Tibial nerve (tissue), 4 donors: Measurements from ENCODE around the gene FABP6. TPM values are rescaled to one million over a fixed set of nuclear protein-coding genes. Genes with fewer than 3 reads are reported as not detected.
"Not testable (repeated sequence)": the region's sequence is repeated elsewhere in the genome, so short reads cannot be mapped to it uniquely, and the experiment has no call there.

Source experiments
- DNase-seq, 2 donors: peaks; one replicate each; pipeline ENCODE4 v3.0.0-alpha.2; 2019; ENCODE audit warnings: low spot score in 2 of 2
- H3K27ac ChIP-seq, 4 donors: fragments of 200-600 bp; sonication (generic) in 3 of 4; one replicate each; pipeline ENCODE4 v1.5.1; 2017 to 2019; ENCODE audit warnings: mild to moderate bottlenecking in 1 of 4
- H3K27me3 ChIP-seq, 2 donors: fragments of 200-600 bp; sonication (generic) in 1 of 2; one replicate each; pipeline versions ENCODE4 v1.5.1 to v1.6.0; 2017 to 2019
- H3K36me3 ChIP-seq, 3 donors: fragments of 200-600 bp; sonication (generic); one replicate each; pipeline ENCODE4 v1.5.1; 2018 to 2019
- H3K4me1 ChIP-seq, 4 donors: fragments of 200-600 bp; sonication (generic) in 3 of 4; one replicate each; pipeline ENCODE4 v1.5.1; 2017 to 2019
- H3K4me3 ChIP-seq, 4 donors: fragments of 200-600 bp; sonication (generic) in 3 of 4; one replicate each; pipeline ENCODE4 v1.5.1; 2017 to 2019; ENCODE audit warnings: mild to moderate bottlenecking in 1 of 4, moderate library complexity in 1 of 4
- H3K9me3 ChIP-seq, 4 donors: fragments of 200-600 bp; sonication (generic) in 3 of 4; one replicate each; pipeline ENCODE4 v1.5.1; 2017 to 2019
- CTCF ChIP-seq, 5 experiments: fragments of 200-600 bp in 3 of 5; fragments of 450-650 bp in 2 of 5; sonication (generic) in 3 of 5; IDR thresholded peaks; one replicate each; pipeline ENCODE4 v1.5.1; 2016 to 2019; ENCODE audit warnings: antibody characterized with exemption in 5 of 5, mild to moderate bottlenecking in 3 of 5, moderate library complexity in 2 of 5
- EP300 ChIP-seq, 2 donors: sonication (generic); formaldehyde crosslinking; IDR thresholded peaks; one replicate each; pipeline ENCODE4 v1.6.1; 2017; ENCODE audit warnings: antibody characterized with exemption in 2 of 2, mild to moderate bottlenecking in 1 of 2
- POLR2A ChIP-seq, 2 donors: fragments of 450-650 bp; IDR thresholded peaks; one replicate each; pipeline ENCODE4 v1.6.1; 2017; ENCODE audit warnings: antibody characterized with exemption in 2 of 2, mild to moderate bottlenecking in 2 of 2, moderate library complexity in 2 of 2
- WGBS, 2 donors: methylation state at CpG; one replicate each; pipeline ENCODE4 v1.1.5; 2018; 5-methylcytosine and 5-hydroxymethylcytosine counted together
- total RNA-seq, 4 donors: library from RNA; depleted of rRNA; stranded (reverse); fragments of >200 nt; gene quantifications; one replicate each; pipeline ENCODE4 v1.1.0, GENCODE V29; 2016

The FABP6 gene
- total RNA-seq, 4 donors from 2014 or later: not detected

DNA sequence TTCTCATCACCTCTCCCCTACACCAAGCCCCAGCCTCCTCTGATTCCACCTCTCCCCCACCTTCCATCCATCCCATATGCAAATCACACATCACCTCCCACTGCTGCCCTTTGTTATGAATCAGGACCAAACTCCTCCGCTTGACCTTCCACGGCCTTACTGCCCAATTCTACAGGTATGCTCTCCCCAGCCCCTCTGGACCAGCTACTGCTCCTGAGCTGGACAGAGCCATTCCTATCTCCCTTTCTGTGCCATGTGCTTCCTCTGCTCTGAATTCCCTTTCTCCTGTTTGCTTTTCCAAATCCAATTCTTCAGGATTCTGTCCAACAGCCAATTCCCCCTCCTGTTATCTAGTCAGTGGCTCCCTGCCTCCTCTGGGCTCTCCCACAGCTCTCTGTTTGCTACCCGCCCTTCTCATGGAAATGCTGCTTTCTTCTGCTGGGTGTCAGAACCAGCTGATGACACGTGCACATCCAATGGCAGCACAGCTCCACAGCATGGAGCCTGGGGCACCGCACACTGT is 8.3 kb downstream of the FABP6 start:
- TF ChIP-seq POLR2A (IDR thresholded peaks at IDR 0.05) (no peak), EP300 (IDR thresholded peaks at IDR 0.05) (no peak), CTCF (IDR thresholded peaks at IDR 0.05) (no peak)

GRCh38 chr5:160240350-160240749 is 11.0 kb downstream of the FABP6 start:
- Histone ChIP-seq H3K4me3 (no peak overlapping the region), H3K36me3 (no peaks in the 10 kb centered on the region), H3K9me3 (no peaks in the 10 kb centered on the region), H3K4me1 (no peaks in the 10 kb centered on the region), H3K27ac (no peak overlapping the region), H3K27me3 (no peaks in the 10 kb centered on the region)
- no peak for DNase-seq
- WGBS, 2 donors: 30 to 41% methylated on average over 3 of the region's 3 CpGs
- TF ChIP-seq POLR2A (IDR thresholded peaks at IDR 0.05) (no peak), CTCF (IDR thresholded peaks at IDR 0.05) (no peak), EP300 (IDR thresholded peaks at IDR 0.05) (no peak)

More for the DNA sequence above, 8.3 kb downstream of the FABP6 start:
- Histone ChIP-seq H3K27me3 (no peaks in the 10 kb centered on the region), H3K4me1 (no peaks in the 10 kb centered on the region), H3K9me3 (no peaks in the 10 kb centered on the region), H3K27ac (no peak overlapping the region), H3K36me3 (no peaks in the 10 kb centered on the region), H3K4me3 (no peak overlapping the region)
- 48 to 56% methylated on average over 5 of the region's 5 CpGs for WGBS, 2 donors
- no peak for DNase-seq

DNA sequence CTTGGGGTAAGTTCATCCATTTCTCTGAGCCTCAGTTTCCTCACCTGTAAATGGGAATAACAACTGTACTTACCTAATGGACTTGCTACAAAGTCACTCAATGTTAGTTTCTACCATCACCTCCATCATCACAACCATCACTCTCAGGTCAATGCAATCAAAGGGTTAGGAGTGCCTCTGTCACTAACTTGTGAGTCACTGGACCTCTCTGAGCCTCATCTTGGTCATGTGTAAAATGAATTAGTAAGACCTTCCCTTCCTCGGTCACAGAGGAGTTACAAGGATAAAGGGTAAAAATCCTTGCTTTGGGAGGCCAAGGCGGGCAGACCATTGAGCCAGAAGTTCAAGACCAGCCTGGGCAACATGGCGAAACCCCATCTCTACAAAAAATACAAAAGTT is 12.8 kb downstream of the FABP6 start:
- H3K27me3 ChIP-seq: no peaks in the 10 kb centered on the region
- no peak for DNase-seq
- 68 to 86% methylated on average over 3 of the region's 3 CpGs for WGBS, 2 donors

GRCh38 chr5:160245506-160246086 is 16.3 kb downstream of the FABP6 start:
- Histone ChIP-seq H3K36me3 (no peaks in the 10 kb centered on the region), H3K4me1 (no peaks in the 10 kb centered on the region), H3K27me3 (no peaks in the 10 kb centered on the region), H3K9me3 (no peaks in the 10 kb centered on the region), H3K27ac (no peak overlapping the region), H3K4me3 (no peak overlapping the region)
- no peak for TF ChIP-seq CTCF (IDR thresholded peaks at IDR 0.05)
- TF ChIP-seq EP300 (IDR thresholded peaks at IDR 0.05): no peak
- no peak for TF ChIP-seq POLR2A (IDR thresholded peaks at IDR 0.05)
- no peak for DNase-seq
- 64 to 67% methylated on average over 9 of the region's 9 CpGs for WGBS, 2 donors

More for the DNA sequence above, 12.8 kb downstream of the FABP6 start:
- H3K4me3 ChIP-seq: no peak overlapping the region
- no peaks in the 10 kb centered on the region for H3K9me3 ChIP-seq
- no peak overlapping the region for H3K27ac ChIP-seq
- no peak for TF ChIP-seq CTCF (IDR thresholded peaks at IDR 0.05)
- H3K4me1 ChIP-seq: no peaks in the 10 kb centered on the region
- H3K36me3 ChIP-seq: no peaks in the 10 kb centered on the region

DNA sequence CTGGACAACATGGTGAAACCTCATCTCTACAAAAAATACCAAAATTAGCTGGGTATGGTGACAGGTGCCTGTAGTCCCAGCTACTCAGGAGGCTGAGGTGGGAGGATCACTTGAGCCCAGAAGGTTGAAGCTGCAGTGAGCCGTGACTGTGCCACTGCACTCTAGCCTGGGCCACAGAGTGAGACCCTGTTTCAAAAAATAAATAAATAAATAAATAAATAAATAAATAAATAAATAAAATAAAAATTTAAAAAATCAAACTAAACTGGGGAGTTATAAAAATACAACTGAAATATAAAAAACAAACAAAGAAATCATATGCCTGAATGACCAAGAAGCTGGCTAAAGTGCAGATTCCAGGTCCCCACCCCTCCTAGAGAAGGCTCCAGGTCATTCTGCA is 20.3 kb downstream of the FABP6 start:
- H3K9me3 ChIP-seq, H3K4me1 ChIP-seq, H3K4me3 ChIP-seq, DNase-seq, H3K27me3 ChIP-seq, H3K27ac ChIP-seq: not testable (repeated sequence)
- WGBS, 2 donors: 96 to 100% methylated on average over 1 of the region's 1 CpG
- H3K36me3 ChIP-seq: peaks cover 0 to 19% (median 0%) of the 10 kb centered on the region in 3 donors

DNA sequence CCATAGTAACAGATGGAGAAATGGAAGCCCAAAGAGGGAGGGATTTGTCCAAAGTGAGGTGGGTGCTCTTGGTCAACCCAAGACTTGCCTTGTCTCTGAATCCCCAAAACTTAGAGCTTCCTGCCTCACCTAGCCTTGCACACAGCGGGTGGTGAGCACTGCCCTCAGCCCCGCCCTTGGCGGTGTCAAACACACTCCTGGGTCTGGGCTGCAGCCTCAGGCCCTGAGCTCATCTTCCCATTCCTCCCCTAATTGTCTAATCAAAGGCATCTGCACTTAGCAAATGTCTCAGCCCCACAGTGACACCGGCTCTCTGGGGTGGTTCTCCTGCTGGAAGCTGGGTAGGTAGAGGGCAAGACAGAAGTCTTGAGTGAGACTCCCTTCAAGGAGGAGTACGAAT is 20.9 kb downstream of the FABP6 start:
- Histone ChIP-seq H3K27me3 (no peaks in the 10 kb centered on the region), H3K36me3 (peaks cover 0 to 26% (median 0%) of the 10 kb centered on the region in 3 donors), H3K4me1 (no peaks in the 10 kb centered on the region), H3K4me3 (no peak overlapping the region), H3K27ac (no peak overlapping the region), H3K9me3 (no peaks in the 10 kb centered on the region)
- DNase-seq: no peak
- TF ChIP-seq CTCF (IDR thresholded peaks at IDR 0.05) (no peak), EP300 (IDR thresholded peaks at IDR 0.05) (no peak), POLR2A (IDR thresholded peaks at IDR 0.05) (no peak)
- 95 to 97% methylated on average over 5 of the region's 5 CpGs for WGBS, 2 donors
